Measurements from ENCODE around the gene CCDC13. TPM values are rescaled to one million over a fixed set of nuclear protein-coding genes. Genes with fewer than 3 reads are reported as not detected.

Gene CCDC13
- total RNA-seq, 1 donor, result 0.27 TPM

DNA sequence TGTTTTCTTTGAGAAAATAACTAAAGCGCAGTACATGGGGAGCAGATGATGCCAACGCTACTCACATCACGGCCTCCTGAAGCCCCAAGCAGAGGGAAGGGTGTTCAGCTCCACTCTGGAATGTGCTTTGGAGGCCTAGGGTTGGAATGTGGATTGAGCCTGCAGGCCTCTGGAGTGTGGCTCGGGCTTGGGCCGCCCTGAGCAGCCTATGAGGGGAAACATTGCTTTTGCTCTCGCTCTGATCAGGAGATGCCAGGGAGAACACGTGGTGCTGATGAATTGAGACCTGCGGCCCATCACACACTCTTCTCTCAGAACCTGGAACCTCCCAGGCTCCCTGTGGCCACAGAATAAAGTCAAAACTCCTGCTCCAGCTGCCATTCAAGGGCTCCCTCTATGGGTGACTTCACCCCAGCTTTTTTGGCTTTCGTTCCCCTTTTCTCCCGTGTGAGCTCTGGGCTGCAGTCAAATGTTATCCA, 23.3 kb downstream of the CCDC13 start:
- no peak overlapping the region for H3K4me3 ChIP-seq (ENCODE audit: low read depth, low read length)
- no peak for DNase-seq (ENCODE audit: low read depth)
- TF ChIP-seq, protein P1, sequence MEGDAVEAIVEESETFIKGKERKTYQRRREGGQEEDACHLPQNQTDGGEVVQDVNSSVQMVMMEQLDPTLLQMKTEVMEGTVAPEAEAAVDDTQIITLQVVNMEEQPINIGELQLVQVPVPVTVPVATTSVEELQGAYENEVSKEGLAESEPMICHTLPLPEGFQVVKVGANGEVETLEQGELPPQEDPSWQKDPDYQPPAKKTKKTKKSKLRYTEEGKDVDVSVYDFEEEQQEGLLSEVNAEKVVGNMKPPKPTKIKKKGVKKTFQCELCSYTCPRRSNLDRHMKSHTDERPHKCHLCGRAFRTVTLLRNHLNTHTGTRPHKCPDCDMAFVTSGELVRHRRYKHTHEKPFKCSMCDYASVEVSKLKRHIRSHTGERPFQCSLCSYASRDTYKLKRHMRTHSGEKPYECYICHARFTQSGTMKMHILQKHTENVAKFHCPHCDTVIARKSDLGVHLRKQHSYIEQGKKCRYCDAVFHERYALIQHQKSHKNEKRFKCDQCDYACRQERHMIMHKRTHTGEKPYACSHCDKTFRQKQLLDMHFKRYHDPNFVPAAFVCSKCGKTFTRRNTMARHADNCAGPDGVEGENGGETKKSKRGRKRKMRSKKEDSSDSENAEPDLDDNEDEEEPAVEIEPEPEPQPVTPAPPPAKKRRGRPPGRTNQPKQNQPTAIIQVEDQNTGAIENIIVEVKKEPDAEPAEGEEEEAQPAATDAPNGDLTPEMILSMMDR (IDR thresholded peaks at IDR 0.05; ENCODE audit: insufficient read depth, low read length), result peak; percentile 60

DNA sequence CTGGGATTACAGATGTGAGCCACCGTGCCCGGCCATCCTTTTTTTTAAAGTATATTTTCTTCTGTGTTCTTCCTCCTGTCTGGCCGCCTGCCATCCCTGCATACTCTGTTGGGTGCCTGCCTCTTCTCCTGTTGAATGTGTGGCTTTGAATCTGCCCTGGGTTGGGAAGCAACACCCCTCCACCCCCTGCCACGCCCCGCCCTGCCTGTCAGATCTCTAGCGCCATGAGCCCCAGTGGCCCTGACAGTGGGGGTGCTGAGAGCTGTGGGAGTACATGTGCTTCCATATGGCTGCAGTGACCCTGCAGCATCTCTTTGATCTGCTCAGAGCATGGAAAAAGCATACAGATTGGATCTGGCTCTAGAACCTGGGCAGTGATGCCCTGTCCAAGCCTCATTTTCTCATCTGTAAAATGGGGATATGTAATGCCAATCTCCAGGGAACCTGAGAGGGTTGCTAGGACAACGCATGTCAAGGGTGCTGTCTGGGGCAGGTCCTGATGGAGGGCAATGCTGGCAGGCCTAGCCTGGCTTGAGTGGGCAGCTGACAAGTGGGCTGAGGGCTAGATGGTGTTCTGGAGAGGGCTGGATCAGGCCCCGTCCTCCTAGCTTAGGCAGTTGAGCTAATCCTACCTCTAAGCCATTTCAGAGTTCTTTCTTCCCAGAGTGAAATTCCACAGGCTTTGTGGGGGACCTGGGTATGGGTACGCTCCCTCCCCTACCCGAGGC, 23.9 kb downstream of the CCDC13 start:
- TF ChIP-seq, protein P1 (IDR thresholded peaks at IDR 0.05; ENCODE audit: insufficient read depth, low read length), result no peak
- H3K4me3 ChIP-seq (ENCODE audit: low read depth, low read length), result no peak overlapping the region
- no peak for DNase-seq (ENCODE audit: low read depth)

DNA sequence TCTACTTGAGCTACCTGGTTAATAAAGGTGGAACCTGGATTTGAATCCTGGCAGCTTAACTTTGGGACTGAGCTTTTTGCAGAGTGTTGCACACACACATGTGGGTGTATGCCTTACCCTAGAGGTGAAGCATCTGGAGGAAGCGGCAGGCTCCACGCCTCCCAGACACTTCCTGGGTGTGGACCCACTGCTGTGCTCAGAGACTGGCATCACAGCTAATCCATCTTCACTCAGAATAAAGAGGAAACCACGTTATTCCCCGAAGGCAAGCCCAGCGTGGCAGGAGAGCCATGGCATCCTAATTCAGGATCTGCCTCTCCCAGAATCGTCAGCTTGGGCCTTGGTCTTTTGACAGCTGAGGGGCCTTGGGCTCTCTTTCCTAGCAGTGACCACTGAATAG, 25.5 kb downstream of the CCDC13 start:
- TF ChIP-seq, protein P1 (IDR thresholded peaks at IDR 0.05; ENCODE audit: insufficient read depth, low read length), result no peak
- no peak for DNase-seq (ENCODE audit: low read depth)
- H3K4me3 ChIP-seq (ENCODE audit: low read depth, low read length), result no peak overlapping the region

DNA sequence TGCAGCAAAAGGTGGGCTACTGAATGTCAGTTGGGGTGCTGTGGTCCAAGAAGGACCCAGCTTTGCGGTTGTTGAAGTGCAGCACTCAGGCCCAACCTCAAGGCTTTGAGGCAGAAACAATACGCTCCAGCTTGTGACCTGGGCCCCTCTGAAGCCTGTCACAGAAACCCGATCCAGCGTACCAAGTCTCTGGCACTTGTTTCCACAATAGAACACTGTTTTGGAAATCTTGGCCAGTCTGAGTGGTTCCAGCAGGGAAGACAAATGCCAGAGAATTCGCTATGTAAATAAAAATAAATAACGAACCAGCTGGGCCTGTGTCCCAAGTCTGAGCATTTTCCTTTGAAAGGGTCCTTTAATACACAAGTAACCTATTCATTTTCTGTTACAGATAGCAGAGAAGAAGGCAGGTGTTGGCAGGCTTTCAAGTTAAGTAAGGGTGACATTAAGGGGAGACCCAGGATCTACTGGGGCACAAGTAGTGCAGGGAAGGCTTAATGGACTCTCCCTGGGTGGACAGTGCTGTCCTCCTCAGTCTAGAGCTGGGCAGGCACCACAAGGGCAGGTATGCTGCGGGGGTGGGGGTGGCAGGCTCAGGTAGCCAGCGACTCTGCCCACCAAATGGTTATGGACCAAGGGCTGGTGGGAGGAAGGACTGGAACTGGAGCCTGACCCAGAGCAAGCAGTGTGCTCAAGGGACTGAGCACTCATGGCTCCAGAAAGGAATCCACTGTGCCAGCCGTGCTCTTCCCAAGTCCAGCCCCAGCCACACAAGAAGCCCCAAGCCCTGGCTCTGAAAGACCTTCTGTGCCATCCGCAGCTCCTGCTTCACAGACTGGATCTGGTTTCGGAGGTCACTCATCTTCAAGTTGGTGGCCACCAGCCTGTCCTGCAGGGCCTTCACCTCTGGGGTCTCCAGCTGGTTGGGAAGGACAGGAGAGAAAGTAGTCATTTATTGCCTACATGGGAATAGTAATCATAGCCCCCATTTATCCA, 26.3 kb downstream of the CCDC13 start:
- TF ChIP-seq, protein P1 (IDR thresholded peaks at IDR 0.05; ENCODE audit: insufficient read depth, low read length), result no peak
- no peak overlapping the region for H3K4me3 ChIP-seq (ENCODE audit: low read depth, low read length)
- DNase-seq (ENCODE audit: low read depth), result no peak

DNA sequence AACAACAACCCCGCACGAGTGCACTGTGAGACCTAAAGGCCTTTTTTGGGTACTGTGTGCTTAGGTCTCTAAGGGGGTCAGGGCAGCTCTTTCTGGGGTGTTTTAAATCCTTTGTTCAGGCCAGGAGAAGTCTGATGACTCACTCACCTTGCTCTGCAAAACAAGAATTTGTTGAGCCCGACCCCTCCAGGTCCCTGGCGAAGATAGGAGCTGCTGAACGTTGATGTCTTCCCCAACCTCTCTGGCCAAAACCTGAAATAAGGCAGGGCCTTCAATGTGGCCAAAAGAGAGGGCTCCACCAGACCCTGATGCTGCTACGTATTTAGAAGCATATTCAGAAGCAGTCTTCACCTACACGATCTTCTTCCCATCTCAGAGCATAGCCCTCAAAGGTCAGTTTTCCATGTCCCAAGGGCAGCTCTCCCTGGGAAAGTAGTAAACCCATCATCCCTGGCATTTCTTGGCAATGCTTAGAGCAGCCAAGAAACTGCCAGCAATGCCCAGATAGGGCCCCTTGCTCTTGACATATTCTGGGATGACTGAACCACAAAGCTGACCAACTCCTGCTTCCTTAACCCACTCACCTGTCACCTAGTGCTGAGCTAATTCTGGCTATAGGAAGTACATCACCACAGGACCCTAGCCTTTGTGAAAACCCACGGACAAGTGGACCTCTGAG, 27.1 kb downstream of the CCDC13 start:
- TF ChIP-seq, protein P1 (IDR thresholded peaks at IDR 0.05; ENCODE audit: insufficient read depth, low read length), result no peak
- DNase-seq (ENCODE audit: low read depth), result no peak
- no peak overlapping the region for H3K4me3 ChIP-seq (ENCODE audit: low read depth, low read length)

DNA sequence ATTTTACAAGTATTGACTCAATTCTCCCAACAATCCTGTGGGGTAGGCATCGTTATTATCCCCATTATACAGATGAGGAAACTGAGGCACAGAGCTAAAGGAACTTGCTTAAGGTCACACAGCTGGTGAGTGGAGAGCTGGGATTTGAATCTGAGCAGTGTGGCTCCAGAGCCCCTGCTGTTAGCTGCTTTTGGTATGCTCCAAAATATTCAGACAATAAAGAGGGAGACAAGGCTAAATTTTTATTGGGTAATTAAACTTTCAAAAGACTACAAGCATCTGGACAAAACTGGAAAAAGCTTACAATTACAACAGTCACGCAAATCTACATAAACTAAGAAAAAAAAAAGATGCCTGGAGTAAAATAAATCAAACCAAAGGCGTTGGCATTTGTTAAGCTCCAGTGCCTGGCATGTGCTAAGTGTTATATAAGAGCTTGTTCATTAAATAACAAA, 27.7 kb downstream of the CCDC13 start:
- no peak for DNase-seq (ENCODE audit: low read depth)
- no peak overlapping the region for H3K4me3 ChIP-seq (ENCODE audit: low read depth, low read length)
- TF ChIP-seq, protein P1 (IDR thresholded peaks at IDR 0.05; ENCODE audit: insufficient read depth, low read length), result no peak

All from fibroblast of the aortic adventitia (primary cell).